Urothelium cell line (cell line): ENCODE measurements around the gene GALNT12.

ENCODE experiments used
- DNase-seq: peaks from one replicate; pipeline ENCODE4 v3.0.0; 2011; ENCODE audit warnings: low spot score, mixed read lengths
- FAIRE-seq: peaks from 2 replicates; lab custom pipeline; 2011; peaks lifted over from hg19 to GRCh38; lab: Jason Lieb, UNC

GALNT12 gene

DNA sequence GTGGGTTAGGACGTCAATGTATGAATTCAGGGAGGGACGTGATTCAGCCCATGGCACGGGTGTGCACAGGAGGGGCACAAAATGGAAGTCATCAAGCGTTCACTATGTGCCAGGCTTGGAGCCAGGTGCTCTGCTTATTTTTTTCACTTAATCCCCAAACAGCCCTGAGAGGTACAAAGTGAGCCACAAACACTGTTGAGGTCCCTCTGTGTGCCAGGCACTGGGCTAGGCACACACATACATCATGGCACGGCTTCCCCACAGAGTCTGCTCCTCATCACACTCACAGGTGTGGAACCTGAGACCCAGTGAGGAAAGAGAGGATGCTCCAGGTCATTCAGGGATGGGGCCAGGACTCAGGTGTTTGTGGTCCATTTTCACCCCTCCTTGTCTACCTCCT, 68.1 kb downstream of the GALNT12 start:
- no peak for FAIRE-seq
- no peak for DNase-seq

- DNase-seq (no peak), FAIRE-seq (no peak)
These were observed 69.8 kb downstream of the GALNT12 start for GRCh38 chr9:98877311-98877710.

- no peak for DNase-seq
- FAIRE-seq: no peak
These were observed 71.9 kb downstream of the GALNT12 start for GRCh38 chr9:98879094-98879962.

GRCh38 chr9:98879963-98880310, 72.5 kb downstream of the GALNT12 start:
- DNase-seq: no peak
- FAIRE-seq: no peak

DNA sequence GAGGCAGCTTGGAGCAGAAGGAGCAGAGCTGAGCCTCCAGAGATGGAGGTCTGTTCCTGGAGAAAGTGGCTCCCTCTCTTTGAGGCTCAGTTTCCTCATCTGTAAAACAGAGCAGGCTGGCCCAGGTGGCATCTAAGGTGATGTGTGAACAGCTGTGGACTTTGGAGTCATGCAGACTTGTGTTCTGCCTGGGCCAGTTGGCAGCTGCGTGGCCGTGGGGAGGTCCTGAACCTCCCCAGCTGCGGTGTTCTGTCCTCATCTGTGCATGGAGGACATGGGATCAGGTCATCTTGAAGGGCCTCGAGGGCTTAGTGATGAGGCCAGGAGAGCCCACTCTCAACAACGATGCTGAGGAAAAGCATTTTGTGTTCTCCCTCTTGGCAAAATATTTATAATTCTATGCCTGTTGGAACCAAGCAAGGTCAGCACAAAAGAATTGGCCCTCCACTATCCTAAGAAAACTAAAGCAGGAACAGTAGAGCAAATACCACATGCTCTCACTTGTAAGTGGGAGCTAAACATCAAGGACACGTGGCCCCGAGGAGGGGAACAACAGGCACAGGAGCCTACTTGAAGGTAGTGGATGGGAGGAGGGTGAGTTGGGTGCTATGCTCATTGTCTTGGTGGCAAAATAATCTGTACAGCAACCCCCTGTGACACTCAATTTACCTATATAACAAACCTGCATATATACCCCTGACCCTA, 73.0 kb downstream of the GALNT12 start:
- FAIRE-seq: no peak
- DNase-seq: no peak

DNA sequence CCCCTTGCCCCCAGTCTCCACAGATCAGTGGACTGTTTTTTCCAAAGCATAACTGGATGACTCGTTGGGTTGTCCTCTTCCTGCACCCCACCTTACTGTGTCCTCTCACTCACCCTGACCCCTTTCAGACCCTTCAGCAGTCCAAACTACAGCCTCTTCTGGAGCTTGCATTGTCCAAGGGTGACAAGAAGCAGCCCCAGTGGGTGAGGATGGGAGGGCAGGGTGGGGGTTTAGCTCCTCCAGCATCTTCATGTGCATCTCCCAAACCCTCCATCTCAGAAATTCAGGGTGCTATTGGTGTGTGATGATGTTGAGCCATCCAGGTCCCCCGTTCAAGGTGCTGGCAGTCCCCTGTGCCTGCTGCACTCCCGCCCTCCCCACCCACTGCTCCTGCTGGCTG, 73.9 kb downstream of the GALNT12 start:
- no peak for DNase-seq
- FAIRE-seq: no peak

GRCh38 chr9:98881836-98882568, 74.5 kb downstream of the GALNT12 start:
- FAIRE-seq (no peak), DNase-seq (no peak)

GRCh38 chr9:98882569-98882923, 75.1 kb downstream of the GALNT12 start:
- DNase-seq: no peak
- no peak for FAIRE-seq

GRCh38 chr9:98883276-98883675, 75.8 kb downstream of the GALNT12 start:
- DNase-seq (no peak), FAIRE-seq (no peak)

DNA sequence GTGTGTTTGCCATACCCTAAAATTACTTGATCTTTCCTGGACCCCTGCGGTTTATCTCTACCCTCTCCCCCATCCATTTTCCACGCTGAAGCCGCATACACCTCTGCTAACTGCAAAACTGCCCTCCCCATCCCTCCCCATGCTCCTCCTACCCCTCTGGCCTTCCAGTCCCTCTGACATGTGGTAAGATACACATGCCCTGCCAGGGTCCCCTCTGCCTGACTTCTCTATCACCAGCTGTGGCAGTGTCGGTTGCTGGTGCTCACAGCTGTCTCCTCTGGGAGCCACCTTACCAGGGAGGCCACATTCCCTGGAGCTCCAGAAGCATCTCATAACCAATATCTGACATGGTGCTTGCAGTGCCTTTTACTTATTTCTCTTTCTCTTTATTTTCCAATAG, 77.4 kb downstream of the GALNT12 start:
- DNase-seq: no peak
- FAIRE-seq: no peak

GRCh38 chr9:98885575-98886295, 78.3 kb downstream of the GALNT12 start:
- no peak for DNase-seq
- FAIRE-seq: no peak

DNA sequence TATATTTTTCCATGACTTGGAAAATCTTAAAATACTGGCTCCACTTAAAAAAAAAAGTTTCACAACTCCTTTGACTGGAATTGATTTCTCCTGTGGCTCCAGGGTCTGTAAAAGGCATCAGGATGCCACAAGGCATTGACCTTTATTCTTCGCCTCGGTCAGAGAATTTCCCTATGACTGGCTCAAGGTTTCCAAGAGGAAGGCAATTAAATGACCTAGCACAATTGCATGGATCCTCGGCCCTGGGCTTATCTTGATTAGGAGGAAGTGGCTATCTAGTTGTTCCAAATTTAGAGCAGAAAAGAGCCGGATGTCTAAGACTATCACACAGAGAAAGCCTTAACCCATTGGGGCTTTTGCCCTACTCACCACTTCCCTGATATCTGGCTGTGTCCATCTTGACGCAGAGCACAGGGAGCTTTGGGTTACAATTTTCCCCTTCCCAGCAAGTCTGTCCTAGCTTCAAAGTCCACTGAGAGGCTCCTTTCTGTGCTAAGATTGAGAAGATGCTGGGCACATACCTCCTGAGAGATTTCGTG, 79.3 kb downstream of the GALNT12 start:
- no peak for FAIRE-seq
- no peak for DNase-seq

DNA sequence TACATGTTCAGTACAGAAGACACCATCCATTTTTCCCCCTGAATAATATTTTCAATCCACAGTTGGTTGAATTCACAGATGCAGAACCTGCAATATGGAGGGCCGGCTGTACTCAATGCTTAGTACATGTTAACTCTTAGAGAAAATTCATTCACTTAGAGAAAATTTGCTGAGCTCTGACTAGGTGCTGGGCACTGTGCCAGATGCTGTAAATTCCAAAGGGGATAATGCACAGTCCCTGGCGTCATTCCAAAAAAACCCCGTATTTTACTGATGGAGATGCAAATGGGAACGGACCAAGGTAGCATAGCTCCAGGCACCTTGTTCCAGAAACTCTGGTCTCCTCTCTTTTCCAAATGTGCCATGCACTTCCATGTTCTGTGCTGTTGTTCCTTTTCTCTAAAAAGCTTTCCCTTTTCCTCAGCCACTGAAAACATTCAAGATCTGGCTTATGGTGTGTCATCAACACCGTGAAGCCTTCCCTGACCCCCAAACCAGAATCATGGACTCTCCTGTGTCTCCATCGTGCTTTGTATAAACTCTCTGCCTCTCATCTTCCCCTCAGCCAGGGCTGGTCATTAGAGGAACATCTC, 80.5 kb downstream of the GALNT12 start:
- peak; percentile 33 for DNase-seq
- no peak for FAIRE-seq

GRCh38 chr9:98888801-98889421, 81.4 kb downstream of the GALNT12 start:
- DNase-seq (no peak), FAIRE-seq (no peak)

- DNase-seq (no peak), FAIRE-seq (no peak)
These were observed 82.8 kb downstream of the GALNT12 start for GRCh38 chr9:98890256-98890655.

GRCh38 chr9:98892288-98892687, 84.8 kb downstream of the GALNT12 start:
- no peak for DNase-seq
- no peak for FAIRE-seq

DNA sequence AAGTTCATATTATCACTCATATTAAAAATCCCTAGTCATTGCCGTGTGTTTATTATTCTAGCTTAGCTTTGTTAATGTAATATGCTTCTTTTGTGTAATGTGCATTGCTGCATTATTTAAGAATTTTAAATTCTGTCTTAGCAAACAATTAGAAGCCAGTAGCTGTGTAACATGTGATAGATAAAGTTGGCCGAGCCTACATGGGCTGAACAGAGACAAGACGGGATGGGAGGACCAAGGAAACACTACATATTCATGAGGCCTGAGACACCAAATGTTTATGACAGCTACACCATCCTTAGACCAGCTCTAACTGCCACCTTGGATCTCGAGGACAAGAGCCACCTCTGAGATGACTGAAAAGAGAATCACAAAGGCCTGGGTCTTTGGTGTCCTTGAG, 85.2 kb downstream of the GALNT12 start:
- FAIRE-seq: no peak
- DNase-seq: no peak

- FAIRE-seq: no peak
- no peak for DNase-seq
These were observed 86.7 kb downstream of the GALNT12 start for GRCh38 chr9:98894171-98894570.

DNA sequence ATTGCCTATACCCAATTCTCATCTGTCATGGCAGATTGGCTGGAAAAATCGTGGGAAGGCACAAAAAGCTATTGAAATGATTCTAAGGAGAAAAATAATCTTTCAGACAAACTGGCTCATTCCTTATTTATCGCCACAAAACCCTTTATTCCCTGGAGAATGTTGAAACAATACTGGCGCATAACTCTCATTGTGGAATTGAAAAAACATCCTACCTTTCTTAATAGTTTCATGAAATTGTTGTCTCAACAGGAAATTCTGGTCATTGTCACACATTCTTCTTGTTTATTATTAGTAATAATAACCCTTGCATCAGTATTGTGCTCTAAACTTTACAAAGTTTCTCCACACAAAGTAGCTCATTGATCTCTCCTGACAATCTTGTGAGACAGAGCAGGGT, 87.3 kb downstream of the GALNT12 start:
- DNase-seq: no peak
- FAIRE-seq: no peak

GRCh38 chr9:98896632-98897031, 89.2 kb downstream of the GALNT12 start:
- DNase-seq (no peak), FAIRE-seq (no peak)
